HG03175 (cell line): ENCODE results near the gene ELOVL6.
A peak's percentile ranks its signal among the peaks of the same experiment; 100 is the strongest.

Experiments used
- ATAC-seq: cut with Tn5 transposase; IDR thresholded peaks from one replicate; pipeline ENCODE4 v1.9.1; 2021; ENCODE audit warnings: mild to moderate bottlenecking, moderate library complexity; ENCODE audit not compliant: unreplicated experiment

Gene ELOVL6

DNA sequence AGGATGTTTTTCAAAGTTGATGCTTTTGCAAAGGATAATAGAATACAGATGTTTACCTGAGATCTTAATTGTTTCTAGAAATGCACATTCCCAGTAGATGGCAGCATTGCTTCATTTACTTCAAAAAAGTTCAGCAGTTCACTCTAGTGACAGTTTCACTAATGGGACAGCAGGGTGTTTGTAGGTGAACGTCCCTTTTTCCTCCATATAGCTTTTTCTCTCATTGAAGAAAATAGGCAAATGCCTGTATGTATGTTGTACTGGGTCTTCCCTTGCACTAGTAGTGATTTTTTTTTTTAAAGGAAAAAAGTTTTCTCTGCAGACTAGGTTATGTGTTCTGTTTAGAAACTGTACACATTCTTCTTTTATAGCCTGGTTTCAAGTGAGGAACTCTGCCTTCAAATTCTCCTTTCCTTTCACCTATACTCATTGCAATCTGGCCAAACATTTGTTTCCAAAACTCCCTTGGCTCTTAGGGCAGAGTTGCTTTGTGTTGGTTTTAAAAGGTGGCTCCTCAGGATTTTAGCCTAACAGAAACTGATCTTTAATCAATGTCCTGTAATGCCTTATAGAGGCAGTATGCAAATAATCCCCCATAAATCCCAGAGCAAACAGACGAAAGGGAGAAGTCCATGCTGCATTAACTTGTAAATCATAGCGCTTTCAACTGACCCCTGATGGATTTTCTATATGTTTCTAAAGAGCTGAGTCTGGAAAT lies 199.4 kb downstream of the ELOVL6 start:
- ATAC-seq = peak; percentile 45

GRCh38 chr4:109996526-109996925 lies 201.9 kb downstream of the ELOVL6 start:
- no peak for ATAC-seq
